ENCODE measurements around the gene KLF3. TPM values are rescaled to one million over a fixed set of nuclear protein-coding genes. Genes with fewer than 3 reads are reported as not detected.
A peak's percentile ranks its signal among the peaks of the same experiment; 100 is the strongest.

Gene KLF3
- total RNA-seq, 1 donor: 25.3 TPM

- Histone ChIP-seq H3K4me2 (ENCODE audit: insufficient read depth, low read length) (no peak overlapping the region), H2AFZ (ENCODE audit: low read length) (no peak overlapping the region), H4K20me1 (ENCODE audit: insufficient read depth, low read length) (peaks cover 27% of the 10 kb centered on the region), H3K4me3 (ENCODE audit: insufficient read depth, low read length) (no peak overlapping the region), H3K79me2 (ENCODE audit: insufficient read depth, low read length) (peaks cover 95% of the 10 kb centered on the region), H3K4me1 (ENCODE audit: insufficient read depth, low read length) (peaks cover 44% of the 10 kb centered on the region), H3K36me3 (ENCODE audit: insufficient read depth, low read length) (no peaks in the 10 kb centered on the region), H3K27ac (ENCODE audit: low read depth, low read length) (peak overlapping the region; percentile 17), H3K27me3 (ENCODE audit: insufficient read depth, low read length) (no peaks in the 10 kb centered on the region), H3K9me3 (ENCODE audit: low read depth, low read length) (no peaks in the 10 kb centered on the region)
- peak; percentile 62 for DNase-seq (ENCODE audit: insufficient read length, low spot score, missing footprints)
- no peak for TF ChIP-seq CTCF (IDR thresholded peaks at IDR 0.05; ENCODE audit: extremely low read depth, low read depth, low read length)
Measured at GRCh38 chr4:38672397-38673129, 8.6 kb downstream of the KLF3 start.

- H3K36me3 ChIP-seq (ENCODE audit: insufficient read depth, low read length): no peaks in the 10 kb centered on the region
- peaks cover 93% of the 10 kb centered on the region for H3K79me2 ChIP-seq (ENCODE audit: insufficient read depth, low read length)
- no peak overlapping the region for H2AFZ ChIP-seq (ENCODE audit: low read length)
- H3K9me3 ChIP-seq (ENCODE audit: low read depth, low read length): no peaks in the 10 kb centered on the region
- H3K27me3 ChIP-seq (ENCODE audit: insufficient read depth, low read length): no peaks in the 10 kb centered on the region
- peak overlapping the region; percentile 17 for H3K27ac ChIP-seq (ENCODE audit: low read depth, low read length)
- no peak overlapping the region for H3K4me2 ChIP-seq (ENCODE audit: insufficient read depth, low read length)
- peaks cover 27% of the 10 kb centered on the region for H4K20me1 ChIP-seq (ENCODE audit: insufficient read depth, low read length)
- TF ChIP-seq CTCF (IDR thresholded peaks at IDR 0.05; ENCODE audit: extremely low read depth, low read depth, low read length): no peak
- DNase-seq (ENCODE audit: insufficient read length, low spot score, missing footprints): peak; percentile 77
- peaks cover 45% of the 10 kb centered on the region for H3K4me1 ChIP-seq (ENCODE audit: insufficient read depth, low read length)
- H3K4me3 ChIP-seq (ENCODE audit: insufficient read depth, low read length): no peak overlapping the region
Measured at GRCh38 chr4:38673130-38673978, 9.4 kb downstream of the KLF3 start.

- H4K20me1 ChIP-seq (ENCODE audit: insufficient read depth, low read length): peaks cover 27% of the 10 kb centered on the region
- no peak overlapping the region for H2AFZ ChIP-seq (ENCODE audit: low read length)
- peaks cover 93% of the 10 kb centered on the region for H3K79me2 ChIP-seq (ENCODE audit: insufficient read depth, low read length)
- TF ChIP-seq CTCF (IDR thresholded peaks at IDR 0.05; ENCODE audit: extremely low read depth, low read depth, low read length): no peak
- no peak overlapping the region for H3K27ac ChIP-seq (ENCODE audit: low read depth, low read length)
- peak overlapping the region; percentile 37 for H3K4me2 ChIP-seq (ENCODE audit: insufficient read depth, low read length)
- H3K9me3 ChIP-seq (ENCODE audit: low read depth, low read length): no peaks in the 10 kb centered on the region
- peak; percentile 56 for DNase-seq (ENCODE audit: insufficient read length, low spot score, missing footprints)
- no peaks in the 10 kb centered on the region for H3K36me3 ChIP-seq (ENCODE audit: insufficient read depth, low read length)
- H3K4me3 ChIP-seq (ENCODE audit: insufficient read depth, low read length): no peak overlapping the region
- peaks cover 49% of the 10 kb centered on the region for H3K4me1 ChIP-seq (ENCODE audit: insufficient read depth, low read length)
- no peaks in the 10 kb centered on the region for H3K27me3 ChIP-seq (ENCODE audit: insufficient read depth, low read length)
Measured at GRCh38 chr4:38674258-38675144, 10.5 kb downstream of the KLF3 start.

Data from osteoblast (primary cell).